Sigmoid colon (tissue), 4 donors: ENCODE results near the gene TRIM44.

Source experiments
- EP300 ChIP-seq, 4 donors: sonication (generic); formaldehyde crosslinking; IDR thresholded peaks; one replicate each; pipeline ENCODE4 v1.6.1; 2017; ENCODE audit warnings: antibody characterized with exemption in 4 of 4
- POLR2A ChIP-seq, 2 donors: fragments of 450-650 bp; IDR thresholded peaks; one replicate each; pipeline ENCODE4 v1.6.1; 2016; ENCODE audit warnings: antibody characterized with exemption in 2 of 2, mild to moderate bottlenecking in 2 of 2, moderate library complexity in 2 of 2
- POLR2AphosphoS5 ChIP-seq, 4 donors: sonication (generic); formaldehyde crosslinking; IDR thresholded peaks; one replicate each; pipeline ENCODE4 v1.6.1; 2017; ENCODE audit warnings: antibody characterized with exemption in 4 of 4

DNA sequence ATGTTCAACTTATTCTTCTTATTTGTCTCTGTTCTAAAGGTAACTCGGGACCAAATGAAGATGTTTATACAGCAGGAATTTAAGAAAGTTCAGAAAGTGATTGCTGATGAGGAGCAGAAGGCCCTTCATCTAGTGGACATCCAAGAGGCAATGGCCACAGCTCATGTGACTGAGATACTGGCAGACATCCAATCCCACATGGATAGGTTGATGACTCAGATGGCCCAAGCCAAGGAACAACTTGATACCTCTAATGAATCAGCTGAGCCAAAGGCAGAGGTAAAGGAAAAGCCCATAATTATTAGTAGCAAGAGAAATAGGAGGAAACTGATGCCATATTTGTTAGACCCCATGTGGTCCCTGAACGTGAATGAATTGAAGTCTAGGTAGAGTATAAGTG is 63.3 kb downstream of the TRIM44 start:
- no peak for TF ChIP-seq POLR2A (IDR thresholded peaks at IDR 0.05)
- TF ChIP-seq EP300 (IDR thresholded peaks at IDR 0.05): no peak
- peak in 1 of 4 donors; percentile 18 for TF ChIP-seq POLR2AphosphoS5 (IDR thresholded peaks at IDR 0.05)
